ENCODE measurements around the gene GRK3.

- TF ChIP-seq CTCF (IDR thresholded peaks at IDR 0.05; ENCODE audit: extremely low read depth in 1 of 2, insufficient read depth in 1 of 2, low read depth in 1 of 2, low read length in 2 of 2), result no peak
- TF ChIP-seq POLR2AphosphoS5 (IDR thresholded peaks at IDR 0.05; ENCODE audit: insufficient read depth, low read depth, low read length), result no peak
- no peak for TF ChIP-seq GATA2 (IDR thresholded peaks at IDR 0.05; ENCODE audit: insufficient read depth, insufficient read length, low read depth, low read length)
- no peak for TF ChIP-seq POLR2A (IDR thresholded peaks at IDR 0.05; ENCODE audit: low read depth, low read length)
- no peak for TF ChIP-seq FOS (IDR thresholded peaks at IDR 0.05; ENCODE audit: borderline replicate concordance, insufficient read depth, low read length)
- no peak for TF ChIP-seq EZH2 (IDR thresholded peaks at IDR 0.05; ENCODE audit: borderline replicate concordance, low read depth, low read length, severe bottlenecking)
- TF ChIP-seq, protein P1, sequence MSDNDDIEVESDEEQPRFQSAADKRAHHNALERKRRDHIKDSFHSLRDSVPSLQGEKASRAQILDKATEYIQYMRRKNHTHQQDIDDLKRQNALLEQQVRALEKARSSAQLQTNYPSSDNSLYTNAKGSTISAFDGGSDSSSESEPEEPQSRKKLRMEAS (IDR thresholded peaks at IDR 0.05; ENCODE audit: insufficient read depth, insufficient read length), result no peak
Observed at GRCh38 chr22:25534724-25535123, 29.8 kb upstream of the GRK3 start.
